A549 (cell line): ENCODE results near the gene BICDL1.

ENCODE experiments used
- CBX2 ChIP-seq: fragments of 200-600 bp; sonication (generic); IDR thresholded peaks from 2 replicates; pipeline ENCODE4 v1.6.1; 2016; ENCODE audit warnings: low read depth, mild to moderate bottlenecking, borderline replicate concordance
- EP300 ChIP-seq, 2 experiments: fragments of >200 bp; sonication (Bioruptor Twin); formaldehyde crosslinking; IDR thresholded peaks; 2 replicates in 1 of 2; 3 replicates in 1 of 2; pipeline ENCODE4 v1.6.1; 2016 to 2017
- KDM5A ChIP-seq: fragments of 200-600 bp; sonication (generic); IDR thresholded peaks from 2 replicates; pipeline ENCODE4 v1.6.1; 2016; ENCODE audit warnings: antibody characterized with exemption, mild to moderate bottlenecking
- RCOR1 ChIP-seq: fragments of 150-350 bp; IDR thresholded peaks from 2 replicates; pipeline ENCODE4 v1.6.1; 2014; ENCODE audit warnings: antibody characterized with exemption, low read length, low read depth
- RFX5 ChIP-seq: fragments of 450-650 bp; IDR thresholded peaks from 2 replicates; pipeline ENCODE4 v1.7.1; 2014; ENCODE audit warnings: antibody characterized with exemption, mild to moderate bottlenecking, moderate library complexity
- TP53 ChIP-seq: fragments of 250-450 bp; sonication (Bioruptor Pico); IDR thresholded peaks from 2 replicates; pipeline ENCODE4 v1.5.0; 2021; ENCODE audit warnings: mild to moderate bottlenecking, moderate library complexity
- TF ChIP-seq, protein P1 (sequence below): IDR thresholded peaks from 2 replicates; pipeline ENCODE4 v1.6.1; 2012
- TF ChIP-seq, protein P2 (sequence below): fragments of >200 bp; sonication (Bioruptor Twin); formaldehyde crosslinking; IDR thresholded peaks from 3 replicates; pipeline ENCODE4 v1.5.1; 2016
- TF ChIP-seq, protein P3 (sequence below): IDR thresholded peaks from 2 replicates; pipeline ENCODE4 v1.6.1; 2012; ENCODE audit warnings: low read depth, borderline replicate concordance

DNA sequence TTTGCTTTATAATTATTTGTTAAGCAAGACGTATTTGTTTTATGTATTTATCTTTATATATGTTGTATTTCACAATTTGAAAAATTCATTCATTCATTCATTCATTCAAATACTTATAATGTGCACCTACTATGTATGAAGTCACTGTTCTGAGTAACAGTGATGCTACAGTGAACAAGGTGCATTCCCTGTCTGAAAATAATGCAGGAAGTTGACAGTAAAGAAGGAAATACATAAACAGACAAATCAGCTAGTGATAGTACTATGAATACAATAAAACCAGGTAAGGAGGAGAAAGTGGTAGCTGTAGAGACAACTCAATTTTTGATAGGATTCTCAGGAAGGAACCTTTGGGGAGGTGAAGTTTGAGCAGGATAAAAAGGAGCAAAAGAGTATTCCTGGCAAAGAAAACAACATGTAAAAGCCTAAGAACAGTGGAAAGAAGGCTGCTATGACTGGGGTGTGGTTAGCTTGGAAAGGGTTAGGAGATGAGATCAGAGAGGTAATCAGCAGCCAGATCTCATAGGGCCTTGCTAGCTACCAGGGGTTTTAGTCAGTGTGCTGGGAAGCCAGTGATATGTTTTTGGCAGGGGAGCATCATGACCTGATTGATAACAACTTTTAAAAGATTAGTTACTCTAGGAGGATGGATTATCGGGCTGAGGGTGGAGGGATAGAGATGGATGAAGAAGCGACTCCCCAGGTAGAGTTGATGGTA, 17.4 kb downstream of the BICDL1 start:
- TF ChIP-seq EP300 (IDR thresholded peaks at IDR 0.05) = no peak
- TF ChIP-seq RFX5 = no peak
- TF ChIP-seq, protein P1, sequence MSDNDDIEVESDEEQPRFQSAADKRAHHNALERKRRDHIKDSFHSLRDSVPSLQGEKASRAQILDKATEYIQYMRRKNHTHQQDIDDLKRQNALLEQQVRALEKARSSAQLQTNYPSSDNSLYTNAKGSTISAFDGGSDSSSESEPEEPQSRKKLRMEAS = no peak
- no peak for TF ChIP-seq CBX2
- TF ChIP-seq, protein P2, sequence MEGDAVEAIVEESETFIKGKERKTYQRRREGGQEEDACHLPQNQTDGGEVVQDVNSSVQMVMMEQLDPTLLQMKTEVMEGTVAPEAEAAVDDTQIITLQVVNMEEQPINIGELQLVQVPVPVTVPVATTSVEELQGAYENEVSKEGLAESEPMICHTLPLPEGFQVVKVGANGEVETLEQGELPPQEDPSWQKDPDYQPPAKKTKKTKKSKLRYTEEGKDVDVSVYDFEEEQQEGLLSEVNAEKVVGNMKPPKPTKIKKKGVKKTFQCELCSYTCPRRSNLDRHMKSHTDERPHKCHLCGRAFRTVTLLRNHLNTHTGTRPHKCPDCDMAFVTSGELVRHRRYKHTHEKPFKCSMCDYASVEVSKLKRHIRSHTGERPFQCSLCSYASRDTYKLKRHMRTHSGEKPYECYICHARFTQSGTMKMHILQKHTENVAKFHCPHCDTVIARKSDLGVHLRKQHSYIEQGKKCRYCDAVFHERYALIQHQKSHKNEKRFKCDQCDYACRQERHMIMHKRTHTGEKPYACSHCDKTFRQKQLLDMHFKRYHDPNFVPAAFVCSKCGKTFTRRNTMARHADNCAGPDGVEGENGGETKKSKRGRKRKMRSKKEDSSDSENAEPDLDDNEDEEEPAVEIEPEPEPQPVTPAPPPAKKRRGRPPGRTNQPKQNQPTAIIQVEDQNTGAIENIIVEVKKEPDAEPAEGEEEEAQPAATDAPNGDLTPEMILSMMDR = no peak
- TF ChIP-seq KDM5A = no peak
- no peak for TF ChIP-seq TP53 (CRISPR knock-in tag)
- no peak for TF ChIP-seq RCOR1
- TF ChIP-seq, protein P3, sequence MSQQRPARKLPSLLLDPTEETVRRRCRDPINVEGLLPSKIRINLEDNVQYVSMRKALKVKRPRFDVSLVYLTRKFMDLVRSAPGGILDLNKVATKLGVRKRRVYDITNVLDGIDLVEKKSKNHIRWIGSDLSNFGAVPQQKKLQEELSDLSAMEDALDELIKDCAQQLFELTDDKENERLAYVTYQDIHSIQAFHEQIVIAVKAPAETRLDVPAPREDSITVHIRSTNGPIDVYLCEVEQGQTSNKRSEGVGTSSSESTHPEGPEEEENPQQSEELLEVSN = no peak
